Measurements from ENCODE around the gene NECTIN1.

The NECTIN1 gene

DNA sequence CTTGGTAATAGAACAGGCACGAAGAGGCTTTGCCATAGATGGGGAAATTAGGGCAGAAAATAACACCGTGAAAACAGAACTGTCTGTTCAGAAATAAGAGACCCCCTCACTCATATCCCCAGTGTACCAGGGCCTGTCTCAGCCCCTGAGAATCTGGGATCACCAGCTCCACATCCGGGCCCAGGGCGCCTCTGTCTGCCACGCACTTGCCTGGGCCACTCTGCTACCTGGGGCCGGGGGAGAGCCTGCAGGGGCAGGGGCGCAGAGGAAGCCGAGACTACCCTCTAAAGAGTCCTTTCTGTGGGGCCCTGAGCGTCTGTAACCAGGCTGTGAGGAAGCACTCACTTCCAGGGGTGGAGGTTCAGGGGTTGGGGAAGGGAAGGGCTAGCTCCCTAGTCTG, 19.8 kb downstream of the NECTIN1 start:
- Histone ChIP-seq H3K9ac (ENCODE audit: low read length) (no peak overlapping the region), H3K4me3 (ENCODE audit: low read length) (no peak overlapping the region), H3K27me3 (replicated peaks; ENCODE audit: control insufficient read depth, insufficient read depth, low read length) (no peaks in the 10 kb centered on the region), H3K4me1 (ENCODE audit: control insufficient read depth, insufficient read depth, low read length) (no peaks in the 10 kb centered on the region), H3K9me3 (ENCODE audit: control insufficient read depth, low read length) (no peaks in the 10 kb centered on the region), H3K36me3 (ENCODE audit: control insufficient read depth, insufficient read depth, low read length, severe bottlenecking) (no peaks in the 10 kb centered on the region)
- DNase-seq (ENCODE audit: low read depth) = no peak

DNA sequence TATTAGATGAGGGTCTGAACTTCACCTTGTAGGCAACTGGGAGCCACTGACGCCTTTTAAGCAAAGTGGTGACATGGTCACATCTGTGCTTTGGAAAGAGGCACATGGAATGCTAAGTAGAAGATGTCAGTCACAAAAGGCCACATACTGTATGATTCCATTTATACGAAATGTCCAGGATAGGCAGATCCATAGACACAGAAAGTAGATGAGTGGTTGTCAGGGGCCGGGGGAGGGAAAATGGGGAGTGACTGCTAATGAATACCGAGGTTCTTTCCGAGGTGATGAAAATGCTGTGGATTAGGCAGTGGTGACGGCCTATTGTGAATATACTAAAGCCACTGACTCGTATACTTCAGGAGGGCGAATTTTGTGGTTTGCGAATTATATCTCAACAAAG, 20.6 kb downstream of the NECTIN1 start:
- no peaks in the 10 kb centered on the region for H3K4me1 ChIP-seq (ENCODE audit: control insufficient read depth, insufficient read depth, low read length)
- no peak for DNase-seq (ENCODE audit: low read depth)
- H3K9me3 ChIP-seq (ENCODE audit: control insufficient read depth, low read length) = no peaks in the 10 kb centered on the region
- H3K36me3 ChIP-seq (ENCODE audit: control insufficient read depth, insufficient read depth, low read length, severe bottlenecking) = no peaks in the 10 kb centered on the region
- H3K4me3 ChIP-seq (ENCODE audit: low read length) = no peak overlapping the region
- H3K9ac ChIP-seq (ENCODE audit: low read length) = no peak overlapping the region
- no peaks in the 10 kb centered on the region for H3K27me3 ChIP-seq (replicated peaks; ENCODE audit: control insufficient read depth, insufficient read depth, low read length)

DNA sequence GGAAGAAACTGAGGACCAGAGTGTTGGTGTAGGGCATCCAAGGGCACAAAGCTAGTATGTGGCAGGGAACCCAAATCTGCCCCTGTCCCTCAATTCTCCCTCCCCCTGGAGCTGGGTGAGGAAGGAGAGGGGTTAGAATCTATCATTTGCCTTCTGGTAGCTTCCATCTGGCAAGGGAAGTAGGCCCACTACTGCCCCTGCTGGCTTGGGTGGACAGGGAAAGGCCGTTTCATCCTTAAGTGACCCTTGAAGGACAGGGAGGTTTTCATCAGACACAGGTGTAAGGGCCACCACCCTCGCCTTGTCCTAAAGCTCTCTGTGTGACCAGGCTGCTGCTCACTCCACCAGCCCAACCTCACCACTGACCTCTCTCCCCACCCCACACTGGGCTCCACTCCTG, 22.1 kb downstream of the NECTIN1 start:
- no peaks in the 10 kb centered on the region for H3K36me3 ChIP-seq (ENCODE audit: control insufficient read depth, insufficient read depth, low read length, severe bottlenecking)
- H3K9me3 ChIP-seq (ENCODE audit: control insufficient read depth, low read length) = no peaks in the 10 kb centered on the region
- no peak for DNase-seq (ENCODE audit: low read depth)
- H3K27me3 ChIP-seq (replicated peaks; ENCODE audit: control insufficient read depth, insufficient read depth, low read length) = no peaks in the 10 kb centered on the region
- no peak overlapping the region for H3K9ac ChIP-seq (ENCODE audit: low read length)
- H3K4me3 ChIP-seq (ENCODE audit: low read length) = no peak overlapping the region
- H3K4me1 ChIP-seq (ENCODE audit: control insufficient read depth, insufficient read depth, low read length) = no peaks in the 10 kb centered on the region

DNA sequence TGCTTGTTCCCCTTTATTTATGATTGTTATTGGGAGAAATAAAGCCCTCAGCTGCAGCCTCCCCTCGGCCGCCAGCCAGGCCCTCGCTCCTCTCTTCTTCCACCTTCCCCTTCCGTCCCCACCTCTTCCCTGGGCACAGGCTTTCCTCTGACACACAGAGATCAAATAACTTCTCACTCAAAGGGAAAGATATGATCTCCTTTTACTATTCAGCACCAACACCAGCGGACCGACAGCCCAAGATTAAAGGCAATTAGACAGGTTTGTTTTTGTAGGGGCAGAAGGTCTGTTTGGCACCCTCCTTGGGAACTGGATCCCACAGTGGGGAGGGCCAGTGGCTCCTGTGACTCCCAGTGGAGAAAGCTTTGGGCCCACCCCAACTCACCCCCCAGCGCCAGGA, 23.0 kb downstream of the NECTIN1 start:
- H3K9me3 ChIP-seq (ENCODE audit: control insufficient read depth, low read length) = no peaks in the 10 kb centered on the region
- no peak overlapping the region for H3K4me3 ChIP-seq (ENCODE audit: low read length)
- no peak for DNase-seq (ENCODE audit: low read depth)
- H3K9ac ChIP-seq (ENCODE audit: low read length) = no peak overlapping the region
- no peaks in the 10 kb centered on the region for H3K36me3 ChIP-seq (ENCODE audit: control insufficient read depth, insufficient read depth, low read length, severe bottlenecking)
- H3K27me3 ChIP-seq (replicated peaks; ENCODE audit: control insufficient read depth, insufficient read depth, low read length) = no peaks in the 10 kb centered on the region
- no peaks in the 10 kb centered on the region for H3K4me1 ChIP-seq (ENCODE audit: control insufficient read depth, insufficient read depth, low read length)

DNA sequence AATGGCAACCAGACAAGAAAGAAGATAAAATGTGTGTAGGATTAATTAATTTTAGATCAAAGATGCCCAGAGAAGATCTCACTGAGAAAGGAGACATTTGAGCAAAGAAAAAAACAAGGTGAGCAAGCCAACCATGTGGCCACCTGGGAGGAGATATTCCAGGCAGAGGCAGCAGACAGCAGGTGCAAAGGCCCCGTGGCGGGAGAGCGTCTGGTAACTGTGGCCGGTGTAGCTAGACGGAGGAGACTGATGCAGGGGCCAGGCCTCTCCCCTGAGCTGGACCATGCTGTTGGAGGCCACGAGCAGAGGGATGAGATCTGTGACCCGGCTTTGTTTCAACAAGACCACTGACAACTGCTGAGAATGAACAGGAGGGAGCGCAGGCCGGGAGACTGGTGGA, 23.6 kb downstream of the NECTIN1 start:
- no peak for DNase-seq (ENCODE audit: low read depth)
- H3K9me3 ChIP-seq (ENCODE audit: control insufficient read depth, low read length) = no peaks in the 10 kb centered on the region
- no peaks in the 10 kb centered on the region for H3K4me1 ChIP-seq (ENCODE audit: control insufficient read depth, insufficient read depth, low read length)
- H3K36me3 ChIP-seq (ENCODE audit: control insufficient read depth, insufficient read depth, low read length, severe bottlenecking) = no peaks in the 10 kb centered on the region
- no peak overlapping the region for H3K4me3 ChIP-seq (ENCODE audit: low read length)
- no peaks in the 10 kb centered on the region for H3K27me3 ChIP-seq (replicated peaks; ENCODE audit: control insufficient read depth, insufficient read depth, low read length)
- H3K9ac ChIP-seq (ENCODE audit: low read length) = no peak overlapping the region

DNA sequence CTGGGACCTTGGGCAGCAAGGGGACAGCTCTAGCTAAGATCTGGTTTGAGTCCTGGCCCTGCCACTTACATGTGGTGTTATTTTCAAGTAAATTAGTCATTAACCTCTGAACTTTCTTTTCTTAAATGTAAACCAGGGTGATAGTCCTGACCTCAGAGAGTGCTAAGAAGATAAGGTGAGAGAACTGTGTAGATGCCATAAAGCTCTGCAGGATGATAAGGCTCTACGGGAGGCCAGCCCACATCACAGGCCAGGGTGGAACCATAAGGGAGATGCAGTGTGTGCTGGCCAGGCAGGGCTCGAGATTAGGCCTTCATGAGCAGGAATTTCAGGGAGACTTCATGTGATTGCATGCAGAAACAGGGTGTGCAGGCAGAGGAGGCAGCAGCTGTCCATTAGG, 24.2 kb downstream of the NECTIN1 start:
- no peak overlapping the region for H3K4me3 ChIP-seq (ENCODE audit: low read length)
- H3K9me3 ChIP-seq (ENCODE audit: control insufficient read depth, low read length) = no peaks in the 10 kb centered on the region
- no peaks in the 10 kb centered on the region for H3K4me1 ChIP-seq (ENCODE audit: control insufficient read depth, insufficient read depth, low read length)
- no peaks in the 10 kb centered on the region for H3K27me3 ChIP-seq (replicated peaks; ENCODE audit: control insufficient read depth, insufficient read depth, low read length)
- no peaks in the 10 kb centered on the region for H3K36me3 ChIP-seq (ENCODE audit: control insufficient read depth, insufficient read depth, low read length, severe bottlenecking)
- no peak overlapping the region for H3K9ac ChIP-seq (ENCODE audit: low read length)
- no peak for DNase-seq (ENCODE audit: low read depth)

DNA sequence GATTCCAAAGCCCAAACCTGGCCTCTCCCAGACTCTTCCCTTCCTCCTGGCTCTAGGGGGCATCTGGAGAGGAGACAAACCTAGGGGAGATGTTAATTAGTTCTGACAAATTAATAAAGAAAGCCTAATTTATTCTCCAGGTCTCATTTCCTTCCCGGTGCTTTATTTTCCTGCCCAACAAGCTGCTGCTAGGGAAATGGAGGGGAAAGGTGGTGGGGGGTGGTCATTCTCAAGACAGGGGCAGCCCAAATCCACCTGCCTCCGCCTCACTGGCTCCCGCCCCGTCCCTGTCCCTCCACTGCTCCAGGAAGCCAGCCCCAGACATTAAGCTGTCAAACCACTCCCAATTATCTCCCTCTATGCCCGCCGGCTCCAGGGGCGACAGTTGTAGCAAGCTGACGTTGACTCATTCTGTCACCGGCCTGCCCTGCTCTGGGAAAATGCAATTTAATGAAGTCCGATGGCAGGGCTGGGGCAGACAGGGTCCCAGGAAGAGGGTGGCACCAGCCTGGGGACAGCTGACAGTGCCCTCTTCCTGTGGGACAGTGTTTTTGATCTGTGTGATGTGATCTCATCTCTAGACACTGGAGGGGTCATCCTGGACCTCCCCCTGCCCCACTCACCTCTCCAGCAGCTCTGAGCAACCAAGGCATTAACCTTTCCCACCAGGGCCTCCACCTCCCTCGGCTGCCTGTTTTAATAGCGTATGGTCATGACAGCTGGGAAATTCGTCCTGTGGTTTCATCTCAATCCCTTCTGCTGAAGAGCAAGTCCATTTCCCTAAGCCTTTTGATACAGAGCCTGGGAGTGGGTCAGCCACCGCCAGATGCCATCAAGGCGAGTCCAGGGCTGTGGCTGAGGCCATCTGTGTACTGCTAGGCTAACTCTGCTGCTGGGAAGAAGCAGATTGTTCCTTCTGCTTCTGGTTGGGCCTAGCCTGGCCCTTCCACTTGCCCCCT, 27.1 kb downstream of the NECTIN1 start:
- Histone ChIP-seq H3K9me3 (ENCODE audit: control insufficient read depth, low read length) (no peaks in the 10 kb centered on the region), H3K9ac (ENCODE audit: low read length) (no peak overlapping the region), H3K36me3 (ENCODE audit: control insufficient read depth, insufficient read depth, low read length, severe bottlenecking) (no peaks in the 10 kb centered on the region), H3K4me1 (ENCODE audit: control insufficient read depth, insufficient read depth, low read length) (peaks cover 3% of the 10 kb centered on the region), H3K27me3 (replicated peaks; ENCODE audit: control insufficient read depth, insufficient read depth, low read length) (no peaks in the 10 kb centered on the region), H3K4me3 (ENCODE audit: low read length) (no peak overlapping the region)
- DNase-seq (ENCODE audit: low read depth) = no peak

DNA sequence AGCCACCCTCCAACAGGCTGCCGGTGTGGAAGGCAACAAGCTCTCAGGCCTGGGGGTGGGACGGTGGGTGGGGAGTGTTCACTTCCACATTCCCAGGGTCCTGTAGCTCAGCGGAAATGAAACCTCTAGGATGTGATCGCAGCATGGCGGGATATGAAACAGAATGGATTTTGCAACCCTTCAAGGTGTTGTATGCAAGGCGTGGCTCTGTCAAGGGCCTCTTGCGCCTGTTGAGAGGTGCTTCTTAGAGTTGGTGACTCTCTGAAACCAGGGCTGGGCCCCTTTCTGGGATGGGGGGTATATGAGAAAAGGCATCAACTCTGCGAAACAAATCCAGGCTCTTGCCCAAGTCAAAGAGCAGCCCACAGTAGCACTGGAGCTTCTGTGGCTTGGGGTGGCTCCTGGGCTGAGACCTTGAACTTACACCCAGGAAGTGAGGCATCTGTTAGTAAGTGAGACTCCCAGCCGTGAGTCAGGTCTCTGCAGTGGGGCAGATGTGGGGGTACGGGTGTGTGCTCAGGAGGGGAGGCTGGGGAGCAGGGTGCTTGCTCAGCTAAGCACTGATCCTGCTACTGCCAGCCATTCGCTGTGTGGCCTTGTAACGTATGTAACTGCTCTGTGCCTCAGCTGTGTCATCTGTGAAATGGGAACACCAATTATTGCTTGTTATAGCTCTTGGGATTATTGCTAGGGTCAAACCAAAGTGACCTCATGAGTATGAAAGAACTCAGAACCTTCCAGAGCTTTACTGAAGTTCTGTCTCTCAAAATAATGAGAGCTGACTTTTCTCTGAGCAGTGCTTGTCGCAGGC, 28.3 kb downstream of the NECTIN1 start:
- DNase-seq (ENCODE audit: low read depth) = no peak
- Histone ChIP-seq H3K27me3 (replicated peaks; ENCODE audit: control insufficient read depth, insufficient read depth, low read length) (no peaks in the 10 kb centered on the region), H3K36me3 (ENCODE audit: control insufficient read depth, insufficient read depth, low read length, severe bottlenecking) (no peaks in the 10 kb centered on the region), H3K9ac (ENCODE audit: low read length) (no peak overlapping the region), H3K4me3 (ENCODE audit: low read length) (no peak overlapping the region), H3K9me3 (ENCODE audit: control insufficient read depth, low read length) (no peaks in the 10 kb centered on the region), H3K4me1 (ENCODE audit: control insufficient read depth, insufficient read depth, low read length) (peaks cover 3% of the 10 kb centered on the region)

DNA sequence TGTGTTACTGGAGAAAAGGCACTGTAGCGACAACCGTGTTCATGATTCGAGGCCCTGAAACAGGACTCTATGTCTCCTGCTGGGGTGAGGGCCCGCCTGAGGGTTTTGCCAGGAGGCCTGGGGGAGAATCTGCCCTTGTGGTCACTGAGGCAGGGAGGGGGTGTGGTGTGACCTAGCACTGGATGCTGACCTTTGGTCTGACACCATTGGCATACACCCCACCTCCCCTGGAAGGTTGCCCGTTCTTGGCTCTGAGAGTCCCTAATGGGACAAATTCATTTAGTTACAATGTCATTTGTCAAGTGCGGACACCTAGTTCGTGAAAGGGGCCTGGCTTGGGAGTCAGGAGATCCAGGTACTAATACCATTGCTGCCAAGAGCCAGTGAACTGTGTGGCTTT, 29.0 kb downstream of the NECTIN1 start:
- H3K36me3 ChIP-seq (ENCODE audit: control insufficient read depth, insufficient read depth, low read length, severe bottlenecking) = no peaks in the 10 kb centered on the region
- no peak overlapping the region for H3K4me3 ChIP-seq (ENCODE audit: low read length)
- DNase-seq (ENCODE audit: low read depth) = no peak
- H3K9ac ChIP-seq (ENCODE audit: low read length) = no peak overlapping the region
- no peaks in the 10 kb centered on the region for H3K27me3 ChIP-seq (replicated peaks; ENCODE audit: control insufficient read depth, insufficient read depth, low read length)
- no peaks in the 10 kb centered on the region for H3K9me3 ChIP-seq (ENCODE audit: control insufficient read depth, low read length)
- peaks cover 3% of the 10 kb centered on the region for H3K4me1 ChIP-seq (ENCODE audit: control insufficient read depth, insufficient read depth, low read length)

DNA sequence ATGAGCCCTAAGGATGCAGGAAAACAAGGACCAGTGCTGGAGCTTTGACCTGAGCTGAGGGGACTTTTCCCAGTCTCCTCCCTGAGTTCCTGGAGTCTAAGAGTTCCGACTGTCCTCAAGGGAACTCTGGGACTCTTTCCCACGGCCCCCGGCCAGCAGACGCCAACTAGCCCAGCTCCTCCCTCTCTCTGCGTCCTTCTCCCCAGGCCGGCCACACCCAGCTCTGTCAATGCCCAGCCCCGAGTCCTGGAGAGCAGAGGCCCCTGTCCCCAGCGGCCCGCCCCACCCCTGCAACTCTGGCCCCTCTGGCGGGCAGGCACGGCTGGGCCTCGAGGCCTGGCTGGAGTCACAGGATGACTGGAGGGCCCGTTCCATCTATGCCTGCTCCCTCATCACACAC, 29.8 kb downstream of the NECTIN1 start:
- H3K4me1 ChIP-seq (ENCODE audit: control insufficient read depth, insufficient read depth, low read length) = peaks cover 3% of the 10 kb centered on the region
- DNase-seq (ENCODE audit: low read depth) = no peak
- no peaks in the 10 kb centered on the region for H3K9me3 ChIP-seq (ENCODE audit: control insufficient read depth, low read length)
- no peaks in the 10 kb centered on the region for H3K27me3 ChIP-seq (replicated peaks; ENCODE audit: control insufficient read depth, insufficient read depth, low read length)
- H3K4me3 ChIP-seq (ENCODE audit: low read length) = no peak overlapping the region
- no peaks in the 10 kb centered on the region for H3K36me3 ChIP-seq (ENCODE audit: control insufficient read depth, insufficient read depth, low read length, severe bottlenecking)
- no peak overlapping the region for H3K9ac ChIP-seq (ENCODE audit: low read length)

DNA sequence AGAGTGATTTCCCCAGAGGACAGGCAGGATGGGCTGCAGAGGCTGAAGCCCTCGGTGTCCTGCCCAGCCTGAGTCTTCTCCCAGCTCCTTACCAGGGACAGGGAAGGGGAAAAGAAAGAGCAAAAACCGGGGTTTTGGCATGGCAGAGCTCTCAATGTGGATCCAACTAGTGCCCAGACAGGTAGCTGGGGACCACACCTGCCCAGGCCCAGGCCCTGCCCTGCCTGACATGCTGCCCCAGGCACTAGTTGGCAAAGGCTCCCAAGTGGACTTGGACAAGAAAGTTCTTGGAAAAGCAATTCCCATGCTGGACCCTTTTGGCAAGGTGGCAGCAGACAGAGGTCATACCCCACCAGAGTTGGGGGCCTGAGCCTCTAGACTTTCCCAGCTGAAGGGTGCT, 31.1 kb downstream of the NECTIN1 start:
- Histone ChIP-seq H3K9ac (ENCODE audit: low read length) (no peak overlapping the region), H3K9me3 (ENCODE audit: control insufficient read depth, low read length) (no peaks in the 10 kb centered on the region), H3K27me3 (replicated peaks; ENCODE audit: control insufficient read depth, insufficient read depth, low read length) (no peaks in the 10 kb centered on the region), H3K4me1 (ENCODE audit: control insufficient read depth, insufficient read depth, low read length) (peaks cover 3% of the 10 kb centered on the region), H3K4me3 (ENCODE audit: low read length) (no peak overlapping the region), H3K36me3 (ENCODE audit: control insufficient read depth, insufficient read depth, low read length, severe bottlenecking) (no peaks in the 10 kb centered on the region)
- no peak for DNase-seq (ENCODE audit: low read depth)

Data from adipocyte (in vitro differentiated cells).